Stimulated activated CD8-positive, alpha-beta memory T cell treated with anti-CD3 and anti-CD28 coated beads, Interleukin-7, amount 100 ng/mL, for 48 hours (primary cell): ENCODE data around the gene CCT5.
"Not testable (repeated sequence)": the region's sequence is repeated elsewhere in the genome, so short reads cannot be mapped to it uniquely, and the experiment has no call there.

Experiments used
- DNase-seq, 2 donors: peaks; one replicate each; pipeline ENCODE4 v3.0.0-alpha.2; 2020; ENCODE audit warnings: low read depth in 1 of 2; ENCODE audit errors: extremely low read depth in 1 of 2

Gene CCT5

GRCh38 chr5:10297646-10298204, 47.6 kb downstream of the CCT5 start:
- DNase-seq = no peak

- no peak for DNase-seq
Observed at GRCh38 chr5:10300246-10300645, 50.2 kb downstream of the CCT5 start.

- no peak for DNase-seq
Observed at GRCh38 chr5:10301266-10301665, 51.2 kb downstream of the CCT5 start.

GRCh38 chr5:10301842-10302610, 51.9 kb downstream of the CCT5 start:
- no peak for DNase-seq

GRCh38 chr5:10303201-10303600, 53.1 kb downstream of the CCT5 start:
- no peak for DNase-seq

GRCh38 chr5:10303699-10304170, 53.7 kb downstream of the CCT5 start:
- DNase-seq = no peak

- no peak for DNase-seq
Observed at GRCh38 chr5:10304932-10305331, 54.9 kb downstream of the CCT5 start.

- DNase-seq = no peak
Observed at GRCh38 chr5:10306114-10306513, 56.0 kb downstream of the CCT5 start.

GRCh38 chr5:10306806-10307205, 56.7 kb downstream of the CCT5 start:
- DNase-seq = no peak

GRCh38 chr5:10307206-10308148, 57.4 kb downstream of the CCT5 start, which contains the start of gene CMBL:
TSS of gene CMBL (minus strand) at chr5:10307902. CDS start at chr5:10290762, 17,140 bp downstream.
- DNase-seq = no peak

GRCh38 chr5:10308844-10309243, 58.8 kb downstream of the CCT5 start:
- DNase-seq = no peak

- no peak for DNase-seq
Observed at GRCh38 chr5:10310066-10310779, 60.1 kb downstream of the CCT5 start.

- not testable (repeated sequence) for DNase-seq
Observed at GRCh38 chr5:10310835-10311570, 60.9 kb downstream of the CCT5 start.

GRCh38 chr5:10311595-10312425, 61.7 kb downstream of the CCT5 start:
- DNase-seq = no peak

GRCh38 chr5:10315201-10315600, 65.1 kb downstream of the CCT5 start:
- no peak for DNase-seq
